Large intestine (tissue), 3 donors: ENCODE data around the gene GFRA4. TPM values are rescaled to one million over a fixed set of nuclear protein-coding genes. Genes with fewer than 3 reads are reported as not detected.
A peak's percentile ranks its signal among the peaks of the same experiment; 100 is the strongest.

Experiments
- DNase-seq, 2 donors: peaks; one replicate each; pipeline versions ENCODE4 v3.0.0 to v3.0.0-alpha.2; 2013
- H3K27ac ChIP-seq: one replicate; pipeline ENCODE4 v1.5.1; 2013; ENCODE audit warnings: low read length
- H3K27me3 ChIP-seq: 2 replicates; pipeline ENCODE4 v1.6.1; 2013; ENCODE audit warnings: low read length; ENCODE audit not compliant: control insufficient read depth, insufficient read depth
- H3K36me3 ChIP-seq: 2 replicates; pipeline ENCODE4 v1.6.1; 2013; ENCODE audit warnings: low read length; ENCODE audit not compliant: control insufficient read depth, insufficient read depth
- H3K4me1 ChIP-seq: one replicate; pipeline ENCODE4 v1.6.1; 2013; ENCODE audit warnings: low read length; ENCODE audit not compliant: control insufficient read depth, insufficient read depth
- H3K4me3 ChIP-seq: one replicate; pipeline ENCODE4 v1.5.1; 2013; ENCODE audit warnings: low read length
- H3K9me3 ChIP-seq: one replicate; pipeline ENCODE4 v1.6.1; 2013; ENCODE audit warnings: mild to moderate bottlenecking, low read depth, low read length, moderate library complexity; ENCODE audit not compliant: control insufficient read depth
- WGBS: methylation state at CpG from one replicate; pipeline ENCODE4 v1.1.5; 2013; ENCODE audit warnings: low lambda C conversion rate; ENCODE audit not compliant: insufficient coverage; 5-methylcytosine and 5-hydroxymethylcytosine counted together
- polyA plus RNA-seq: library from polyadenylated mRNA; unstranded; fragments of 120-200 nt; gene quantifications from one replicate; pipeline ENCODE4 v1.2.1, GENCODE V29; 2013

The GFRA4 gene
- polyA plus RNA-seq, 1 donor, result not detected

DNA sequence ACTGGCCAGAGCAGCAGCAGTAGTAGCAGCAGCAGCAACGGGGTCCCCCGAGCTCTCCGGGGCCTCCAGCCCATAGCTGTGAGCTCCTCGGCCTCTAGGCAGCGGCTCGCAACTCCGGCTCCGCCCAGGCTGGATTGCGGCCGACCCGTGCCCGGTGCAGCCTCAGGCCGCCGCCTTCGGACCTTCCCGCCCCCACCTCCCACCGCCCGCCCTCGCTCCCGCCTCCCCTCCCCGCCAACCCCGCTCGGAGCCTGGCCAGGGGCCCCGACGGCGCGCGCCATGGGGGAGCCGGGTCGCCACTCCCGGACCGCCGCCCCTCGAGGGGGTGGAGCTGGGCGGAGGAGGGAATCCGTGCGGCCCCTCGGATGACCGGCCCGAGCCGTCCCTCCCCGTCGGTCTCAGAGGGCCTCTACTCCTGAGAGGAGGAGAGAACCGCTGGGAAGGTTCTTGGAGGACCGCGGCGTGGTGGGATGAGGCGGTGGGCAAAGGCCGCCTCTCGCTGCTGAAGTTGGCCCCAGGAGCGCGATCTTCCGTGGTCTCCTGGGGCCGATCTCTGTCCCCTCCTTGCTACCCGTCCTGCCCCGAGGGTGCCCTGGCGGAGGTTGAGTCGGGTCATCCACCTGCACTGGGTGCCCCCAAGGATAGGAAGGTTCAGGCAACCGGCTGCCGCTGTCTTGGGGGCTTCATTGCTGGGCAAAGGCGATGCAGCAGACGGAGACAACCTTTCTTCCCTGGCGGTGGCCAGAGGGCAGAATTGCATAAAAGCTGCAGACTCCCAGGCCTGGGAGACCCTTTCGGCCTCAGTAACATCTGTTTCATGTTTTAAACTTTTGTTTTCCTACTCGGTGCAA, 19.0 kb upstream of the GFRA4 start, which contains the start of gene ADAM33:
TSS of gene ADAM33 (minus strand) at position 80 of the 851 bp plus-strand sequence. CDS start at position 74, 6 bp downstream.
- peaks cover 3% of the 10 kb centered on the region for H3K9me3 ChIP-seq
- H3K36me3 ChIP-seq, result no peaks in the 10 kb centered on the region
- peaks cover 64% of the 10 kb centered on the region for H3K27me3 ChIP-seq
- no peak for DNase-seq
- no peak within 1 kb of the TSS for H3K27ac ChIP-seq
- H3K4me1 ChIP-seq, result peaks cover 10% of the 10 kb centered on the region
- no CpG with 5 or more reads among the region's 65 CpGs for WGBS
- peak within 1 kb of the TSS; percentile 45 for H3K4me3 ChIP-seq

DNA sequence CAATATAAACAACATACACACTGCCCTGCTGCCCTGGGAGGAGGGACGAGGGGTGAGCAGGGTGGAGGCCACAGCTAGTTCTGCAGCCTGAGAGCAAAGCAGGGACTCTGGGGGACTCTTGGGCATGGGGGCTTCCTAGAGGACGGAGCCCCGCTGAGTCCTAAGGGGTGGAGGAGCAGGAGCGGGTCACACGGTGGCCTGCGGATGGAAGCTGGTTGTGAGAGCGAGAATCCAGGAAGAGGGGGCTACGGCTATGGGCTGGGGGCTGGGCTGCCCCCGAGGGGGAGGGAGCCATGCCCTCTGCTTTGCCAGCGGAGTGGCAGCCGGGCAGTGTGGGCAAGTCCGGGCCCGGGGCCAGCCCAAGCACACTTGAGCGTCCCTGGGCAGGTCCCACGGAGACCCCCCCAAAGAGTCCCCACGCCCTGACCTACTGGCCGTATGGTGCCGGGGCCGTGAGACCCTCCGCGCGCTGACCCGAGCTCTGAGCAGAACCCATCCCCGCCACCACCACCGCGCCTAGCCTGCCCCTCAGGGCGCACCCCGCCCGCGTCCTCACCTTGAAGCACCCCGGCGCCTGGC, 18.2 kb upstream of the GFRA4 start:
- no peak for DNase-seq
- Histone ChIP-seq H3K9me3 (peaks cover 3% of the 10 kb centered on the region), H3K27ac (no peak overlapping the region), H3K4me1 (peaks cover 8% of the 10 kb centered on the region), H3K27me3 (peaks cover 59% of the 10 kb centered on the region), H3K4me3 (peak overlapping the region; percentile 45), H3K36me3 (no peaks in the 10 kb centered on the region)
- no CpG with 5 or more reads among the region's 32 CpGs for WGBS

- no CpG with 5 or more reads among the region's 15 CpGs for WGBS
- peaks cover 63% of the 10 kb centered on the region for H3K27me3 ChIP-seq
These were observed 17.6 kb upstream of the GFRA4 start for GRCh38 chr20:3680701-3681351.

DNA sequence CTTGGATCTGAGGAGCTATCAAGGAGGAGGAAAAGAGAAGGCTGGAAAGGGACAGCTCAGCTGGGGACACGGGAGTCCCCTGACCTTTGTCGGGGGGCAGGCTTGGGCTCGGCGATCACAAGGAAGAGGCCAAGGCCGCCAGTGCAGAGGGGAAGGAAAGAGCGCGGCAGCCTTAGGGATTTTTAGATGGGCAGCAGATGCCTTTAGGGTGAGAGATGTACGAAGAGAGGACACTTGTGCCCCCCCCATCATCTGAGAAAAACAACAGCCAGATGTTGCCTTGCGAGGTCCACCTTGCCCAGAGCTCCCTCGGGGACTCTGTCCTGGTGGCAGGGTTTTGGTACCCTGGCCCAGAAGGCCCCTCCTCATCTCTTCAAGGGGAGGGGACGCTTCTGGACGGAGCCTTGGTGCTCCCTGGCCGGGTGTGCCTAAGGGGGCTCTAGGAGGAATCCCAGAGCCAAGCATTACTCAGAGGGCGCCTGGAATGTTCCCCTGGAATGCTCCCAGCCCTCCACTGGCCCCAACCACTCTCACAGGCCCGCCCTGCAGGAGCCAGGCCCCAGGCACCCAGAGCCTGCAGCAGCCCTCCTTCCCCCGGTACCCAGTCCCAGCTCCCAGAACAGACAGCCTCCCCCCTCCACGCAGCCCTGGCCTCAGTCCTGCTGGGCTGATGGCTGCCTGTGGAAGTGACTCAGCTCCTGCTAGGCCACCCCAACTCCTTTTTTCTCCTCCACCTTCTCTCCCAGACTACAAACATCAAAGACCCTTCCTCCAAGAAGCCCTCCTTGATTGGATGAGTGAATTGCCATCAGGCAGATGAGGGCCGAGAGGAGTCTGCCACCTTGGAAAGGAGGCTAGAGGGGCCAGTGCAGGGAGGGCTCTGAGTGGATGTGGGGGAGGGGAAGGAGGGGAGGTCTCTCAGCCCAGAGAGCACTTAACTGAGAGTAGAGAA, 16.8 kb upstream of the GFRA4 start:
- peak overlapping the region; percentile 33 for H3K27ac ChIP-seq
- WGBS, result no CpG with 5 or more reads among the region's 18 CpGs
- no peak overlapping the region for H3K4me3 ChIP-seq
- peaks cover 8% of the 10 kb centered on the region for H3K4me1 ChIP-seq
- no peaks in the 10 kb centered on the region for H3K36me3 ChIP-seq
- no peak for DNase-seq
- peaks cover 3% of the 10 kb centered on the region for H3K9me3 ChIP-seq
- H3K27me3 ChIP-seq, result peaks cover 67% of the 10 kb centered on the region

More at GRCh38 chr20:3680701-3681351, 17.6 kb upstream of the GFRA4 start:
- H3K4me3 ChIP-seq, result peak overlapping the region; percentile 45
- peaks cover 8% of the 10 kb centered on the region for H3K4me1 ChIP-seq
- H3K36me3 ChIP-seq, result no peaks in the 10 kb centered on the region
- peak overlapping the region; percentile 33 for H3K27ac ChIP-seq
- no peak for DNase-seq
- peaks cover 3% of the 10 kb centered on the region for H3K9me3 ChIP-seq

DNA sequence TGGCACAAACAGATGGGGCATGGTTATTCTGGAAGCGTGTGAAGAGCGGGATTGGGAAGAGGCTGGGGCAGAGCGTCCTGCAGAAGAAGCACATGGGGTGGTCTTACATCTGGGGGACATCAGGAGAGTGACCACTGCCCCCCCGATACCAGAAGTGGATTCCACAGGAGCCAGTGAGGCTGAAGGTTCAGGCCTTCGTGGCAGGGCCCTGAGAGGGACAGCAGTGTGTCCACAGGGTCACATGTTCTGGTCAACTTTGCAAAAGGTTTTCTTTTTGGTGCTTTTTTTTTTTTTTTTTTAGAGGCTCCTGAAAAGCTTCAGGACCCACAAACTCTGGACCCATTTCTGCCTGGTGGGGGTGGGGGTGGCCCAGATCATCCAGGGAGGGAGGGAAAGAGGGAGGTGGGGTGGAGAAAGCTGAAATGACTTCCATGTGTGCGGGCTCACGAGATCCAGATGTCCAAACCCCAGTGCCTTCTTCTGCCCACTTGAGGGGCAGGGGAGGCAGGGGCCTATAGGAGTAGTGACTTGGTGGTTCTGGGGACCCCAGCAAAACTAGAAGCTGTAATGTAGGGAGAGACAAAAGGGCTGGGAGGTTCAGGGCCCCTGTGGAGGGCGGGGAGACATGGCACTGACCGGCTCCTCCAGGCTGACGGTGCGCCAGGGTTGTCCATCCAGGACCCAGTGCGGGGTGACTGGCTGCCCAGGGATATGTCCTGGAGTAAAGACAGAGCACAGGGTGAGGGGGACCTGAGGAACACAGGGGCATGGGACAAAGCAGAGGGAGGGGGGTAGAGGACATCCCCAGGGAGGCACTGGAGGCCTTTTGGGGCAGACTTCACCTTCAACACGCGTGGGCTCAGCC, 15.9 kb upstream of the GFRA4 start:
- no peak for DNase-seq
- no peak overlapping the region for H3K27ac ChIP-seq
- peaks cover 8% of the 10 kb centered on the region for H3K4me1 ChIP-seq
- no peak overlapping the region for H3K4me3 ChIP-seq
- no peaks in the 10 kb centered on the region for H3K36me3 ChIP-seq
- peaks cover 73% of the 10 kb centered on the region for H3K27me3 ChIP-seq
- peaks cover 3% of the 10 kb centered on the region for H3K9me3 ChIP-seq
- WGBS, result no CpG with 5 or more reads among the region's 14 CpGs

DNA sequence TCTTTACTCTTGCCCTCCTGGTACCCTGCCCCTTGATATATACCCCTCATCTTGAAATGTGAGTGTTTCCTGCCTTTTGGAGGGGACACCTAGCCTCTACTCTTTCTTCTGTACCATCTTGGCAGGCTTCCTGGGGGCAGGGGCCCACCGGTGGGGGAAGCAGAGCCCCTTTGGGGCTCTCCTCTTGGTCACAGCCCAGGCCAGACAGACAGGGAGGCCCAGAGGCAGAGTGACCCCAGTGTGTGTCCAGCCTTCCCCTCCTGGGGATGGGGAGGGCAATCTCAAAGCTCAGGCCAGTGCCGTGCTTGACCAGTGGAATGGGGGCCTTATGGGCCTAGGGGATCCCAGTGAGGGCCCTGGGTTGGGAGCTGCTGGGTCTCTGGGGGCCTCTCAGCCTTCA, 15.0 kb upstream of the GFRA4 start:
- H3K27me3 ChIP-seq, result peaks cover 74% of the 10 kb centered on the region
- no CpG with 5 or more reads among the region's 2 CpGs for WGBS
- H3K4me3 ChIP-seq, result no peak overlapping the region
- no peaks in the 10 kb centered on the region for H3K36me3 ChIP-seq
- peak overlapping the region; percentile 58 for H3K27ac ChIP-seq
- DNase-seq, result no peak
- H3K4me1 ChIP-seq, result peaks cover 8% of the 10 kb centered on the region
- peaks cover 3% of the 10 kb centered on the region for H3K9me3 ChIP-seq

- H3K27ac ChIP-seq, result peak overlapping the region; percentile 58
- peaks cover 75% of the 10 kb centered on the region for H3K27me3 ChIP-seq
- no peak for DNase-seq
- no CpG with 5 or more reads among the region's 8 CpGs for WGBS
- H3K4me3 ChIP-seq, result no peak overlapping the region
- H3K36me3 ChIP-seq, result no peaks in the 10 kb centered on the region
- peaks cover 3% of the 10 kb centered on the region for H3K9me3 ChIP-seq
- peaks cover 8% of the 10 kb centered on the region for H3K4me1 ChIP-seq
These were observed 14.5 kb upstream of the GFRA4 start for GRCh38 chr20:3677733-3678132.

- Histone ChIP-seq H3K4me1 (peaks cover 8% of the 10 kb centered on the region), H3K9me3 (no peaks in the 10 kb centered on the region), H3K27me3 (peaks cover 76% of the 10 kb centered on the region), H3K4me3 (no peak overlapping the region), H3K27ac (no peak overlapping the region), H3K36me3 (no peaks in the 10 kb centered on the region)
- no peak for DNase-seq
- WGBS, result no CpG with 5 or more reads among the region's 13 CpGs
These were observed 12.0 kb upstream of the GFRA4 start for GRCh38 chr20:3674995-3675900.
